ENCODE results near the gene OSBPL5.

The OSBPL5 gene

DNA sequence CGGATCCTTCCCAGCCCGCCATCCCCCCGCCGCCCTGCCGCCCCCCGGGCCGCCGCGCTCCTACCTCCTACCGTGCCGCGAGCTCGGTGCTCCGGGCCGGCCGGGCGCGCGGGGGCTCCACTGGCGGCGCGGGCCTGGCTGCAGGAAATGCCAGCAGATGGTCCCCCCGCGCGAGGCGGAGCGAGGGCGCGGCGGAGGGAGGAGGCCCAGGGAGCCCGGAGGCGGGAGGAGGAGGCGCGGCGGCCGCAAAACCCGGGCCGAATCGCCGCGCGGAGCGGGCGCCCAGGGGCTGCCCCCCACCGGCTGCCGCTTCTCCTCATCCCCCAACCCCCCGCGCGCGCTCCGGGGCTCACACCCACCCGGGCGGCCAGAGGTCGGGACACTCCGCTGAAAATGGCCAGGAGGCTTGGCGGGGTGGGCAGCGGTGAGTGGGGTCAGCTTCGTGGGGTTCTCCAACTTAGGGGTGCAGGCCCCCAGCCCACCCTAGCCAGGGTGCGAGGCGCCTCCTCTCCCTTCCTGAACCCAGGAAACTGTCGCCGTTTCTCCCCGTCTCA, at the start of gene OSBPL5:
TSS of gene OSBPL5 (minus strand) at position 159 of the 554 bp plus-strand sequence. CDS start 36,162 bp downstream, outside the sequence.
- peak; percentile 31 for DNase-seq (ENCODE audit: low read depth)

DNA sequence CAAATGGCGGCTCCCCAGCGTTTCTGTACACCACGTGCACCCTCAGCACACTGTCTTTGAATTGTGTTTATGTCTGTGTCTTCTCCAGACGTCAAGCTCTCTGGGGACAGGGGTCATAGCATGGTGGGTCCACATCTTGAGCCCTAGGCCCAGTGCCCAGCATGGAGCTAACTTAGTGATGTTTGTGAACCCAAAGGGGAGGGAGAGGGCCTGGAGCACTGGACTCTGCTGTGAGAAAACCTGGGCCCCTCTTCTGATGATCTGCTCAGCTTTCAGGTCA, 49.2 kb upstream of the OSBPL5 start:
- no peak for DNase-seq (ENCODE audit: low read depth)

DNA sequence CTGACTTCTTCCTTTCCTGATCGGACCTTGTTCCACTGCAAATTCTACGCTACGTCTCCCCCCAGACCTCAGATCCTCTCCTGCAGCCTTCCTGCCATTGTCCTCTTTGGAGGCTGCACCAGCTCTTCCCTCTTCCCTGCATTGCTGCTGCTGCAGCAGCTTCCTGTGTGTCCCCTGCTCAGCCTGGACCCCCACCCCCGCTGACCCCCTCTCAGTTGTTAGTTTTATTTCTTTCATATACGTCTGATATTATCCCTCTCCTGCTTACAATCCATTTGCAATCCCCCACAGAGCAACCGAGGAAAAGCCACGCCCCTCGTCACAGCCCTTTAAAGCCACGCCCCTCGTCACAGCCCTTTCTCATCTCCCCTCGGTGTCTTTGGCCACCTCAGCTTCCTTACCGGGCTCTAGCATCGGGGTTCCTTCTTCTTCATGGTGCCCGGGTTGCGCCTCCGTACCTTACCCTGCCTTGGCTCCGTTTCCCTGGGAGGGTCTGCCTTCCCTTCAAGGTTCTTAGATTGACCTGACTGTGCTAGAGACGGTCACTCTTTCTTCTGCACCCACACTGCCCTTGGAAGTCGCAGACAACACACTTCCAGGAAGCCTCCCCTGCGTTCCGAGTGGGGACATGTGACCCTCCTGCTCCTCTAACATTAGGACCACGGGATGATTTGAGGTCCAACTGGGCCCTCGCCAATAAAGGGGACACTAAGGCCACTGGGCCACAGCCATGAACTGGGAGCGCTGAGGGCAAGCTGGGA, 48.7 kb upstream of the OSBPL5 start:
- no peak for DNase-seq (ENCODE audit: low read depth)

DNA sequence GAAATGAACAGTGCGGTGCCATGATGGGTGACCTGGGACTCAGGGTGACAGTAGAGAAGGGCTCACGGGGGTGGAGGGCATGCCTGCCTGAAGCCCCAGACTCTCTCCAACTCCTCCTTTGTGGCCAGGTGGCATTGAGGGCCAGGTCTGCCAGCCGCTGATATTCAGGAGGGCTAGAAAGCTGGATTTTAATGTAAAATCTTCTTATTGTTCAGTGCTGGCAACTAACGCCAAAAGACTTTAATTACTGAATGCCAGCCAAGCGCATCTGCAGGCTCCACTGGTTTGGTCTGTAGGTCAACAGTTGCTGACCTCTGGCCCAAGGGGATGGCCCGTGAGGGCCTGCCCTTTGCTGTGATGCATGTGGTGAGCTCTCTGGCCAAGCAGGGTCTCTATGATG, 43.2 kb upstream of the OSBPL5 start:
- DNase-seq (ENCODE audit: low read depth), result no peak

DNA sequence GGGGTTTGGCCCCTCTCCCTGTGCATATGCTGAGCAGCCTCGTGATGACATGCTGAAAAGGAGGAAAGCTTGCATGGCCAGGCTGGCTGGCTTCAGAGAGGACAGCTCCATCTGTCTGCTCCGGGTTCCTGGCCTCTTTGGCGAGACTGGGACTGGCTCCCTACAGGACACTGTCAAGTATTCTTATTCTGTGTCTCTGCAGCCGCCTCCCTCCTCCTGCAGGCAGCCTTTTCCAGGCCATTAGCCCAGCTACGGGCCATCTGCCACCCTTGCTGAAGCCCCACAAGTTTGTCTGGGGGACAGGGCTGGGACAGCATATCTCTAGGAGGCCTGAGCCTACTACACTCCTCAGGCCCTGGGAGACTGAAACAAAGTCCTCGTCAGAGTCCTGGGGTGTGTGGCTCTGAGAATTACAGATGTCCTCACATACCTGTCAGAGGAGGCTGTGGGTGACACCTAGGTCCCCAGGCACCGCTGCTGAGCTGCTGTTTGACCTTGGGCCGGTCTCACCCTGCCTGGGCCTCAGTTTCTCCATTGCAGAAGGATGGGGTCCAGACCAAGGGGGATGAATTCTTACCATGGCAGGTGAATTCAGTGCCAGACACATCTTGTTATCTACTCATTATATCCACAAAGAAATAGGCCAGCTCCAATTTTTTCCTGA, 42.5 kb upstream of the OSBPL5 start:
- no peak for DNase-seq (ENCODE audit: low read depth)

DNA sequence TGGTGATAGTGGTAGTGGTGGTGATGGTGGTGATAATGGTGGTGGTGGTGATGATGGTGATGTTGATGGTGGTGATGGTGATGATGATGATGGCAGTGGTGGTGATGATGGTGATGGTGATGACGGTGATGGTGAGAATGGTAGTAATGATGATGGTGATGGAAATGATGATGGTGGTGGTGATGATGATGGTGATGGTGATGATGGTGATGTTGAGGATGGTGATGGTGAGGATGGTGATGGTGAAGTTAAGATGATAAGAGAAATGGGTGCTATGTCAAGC, 41.8 kb upstream of the OSBPL5 start:
- DNase-seq (ENCODE audit: low read depth), result no peak

DNA sequence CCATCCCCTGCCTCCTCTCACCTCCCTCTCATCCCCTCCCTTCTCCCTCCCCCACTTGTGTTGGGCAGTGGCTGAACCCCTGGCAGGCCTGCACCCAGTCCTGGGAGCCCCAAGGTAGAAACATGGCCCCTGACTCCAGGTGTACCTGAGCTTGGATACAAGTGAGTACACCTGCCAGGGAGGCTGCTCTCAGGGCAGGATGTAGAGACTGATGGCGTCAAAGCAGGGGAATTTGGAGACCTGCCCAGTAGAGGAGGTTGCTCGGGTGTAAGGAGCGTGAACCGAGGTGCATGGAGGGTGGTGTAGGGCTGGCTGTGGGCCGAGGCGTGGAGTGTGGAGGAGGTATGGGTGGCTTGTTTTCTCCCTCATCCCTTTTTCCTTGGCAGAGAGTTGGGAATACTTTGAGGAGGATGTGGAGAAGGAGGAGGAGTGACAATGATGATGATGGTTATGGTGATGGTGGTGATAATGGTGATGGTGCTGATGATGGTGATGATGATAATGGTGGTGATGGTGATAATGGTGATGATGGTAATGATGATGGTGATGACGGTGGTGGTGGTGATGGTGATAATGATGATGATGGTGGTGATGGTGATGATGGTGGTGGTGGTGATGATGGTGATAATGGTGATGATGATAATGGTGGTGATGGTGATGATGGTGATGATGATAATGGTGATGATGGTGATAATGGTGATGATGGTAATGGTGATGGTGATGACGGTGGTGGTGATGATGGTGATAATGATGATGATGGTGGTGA, 41.2 kb upstream of the OSBPL5 start:
- no peak for DNase-seq (ENCODE audit: low read depth)

DNA sequence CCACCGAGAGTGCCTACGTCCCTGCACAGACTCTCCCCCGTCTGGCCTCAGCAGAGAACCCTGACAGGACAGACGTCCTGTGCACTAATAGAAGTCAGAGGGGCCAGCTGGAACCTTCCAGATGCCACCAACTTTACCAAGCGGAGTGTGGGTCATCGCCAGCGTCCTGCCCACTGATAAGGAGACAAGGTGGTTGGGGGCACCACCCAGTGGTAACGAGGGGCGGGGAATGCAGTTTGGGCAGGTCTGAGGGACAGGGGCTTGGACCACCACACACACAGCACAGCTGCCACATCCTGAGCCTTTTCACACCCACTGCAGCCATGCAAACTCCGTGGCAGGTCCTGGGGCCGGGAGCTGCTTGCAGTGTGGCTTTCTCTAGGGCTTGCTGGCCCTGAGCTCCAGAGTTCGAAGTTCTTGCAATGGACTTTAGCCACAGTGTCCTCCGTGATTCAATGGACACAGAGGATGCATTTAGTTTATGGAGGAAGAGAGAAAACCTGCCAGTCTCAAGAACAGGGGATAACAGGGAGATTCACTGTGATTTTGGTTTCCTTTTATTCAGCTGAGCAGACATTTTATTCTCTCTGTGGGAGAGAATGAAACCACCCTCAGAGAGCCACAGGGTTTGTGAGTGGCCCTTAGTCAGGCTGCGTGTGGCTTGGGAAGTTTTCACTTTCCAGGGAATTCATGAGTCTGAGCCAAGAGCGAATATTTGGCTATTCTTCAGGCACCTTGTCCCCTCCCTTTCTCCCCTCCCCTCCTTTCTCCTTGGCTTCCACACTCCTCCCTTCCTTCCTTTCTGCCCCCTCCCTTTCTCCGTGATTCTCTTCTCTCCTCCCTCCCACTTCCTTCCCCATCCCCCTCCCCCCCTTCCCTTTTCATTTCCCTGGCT, 40.4 kb upstream of the OSBPL5 start:
- DNase-seq (ENCODE audit: low read depth), result no peak

DNA sequence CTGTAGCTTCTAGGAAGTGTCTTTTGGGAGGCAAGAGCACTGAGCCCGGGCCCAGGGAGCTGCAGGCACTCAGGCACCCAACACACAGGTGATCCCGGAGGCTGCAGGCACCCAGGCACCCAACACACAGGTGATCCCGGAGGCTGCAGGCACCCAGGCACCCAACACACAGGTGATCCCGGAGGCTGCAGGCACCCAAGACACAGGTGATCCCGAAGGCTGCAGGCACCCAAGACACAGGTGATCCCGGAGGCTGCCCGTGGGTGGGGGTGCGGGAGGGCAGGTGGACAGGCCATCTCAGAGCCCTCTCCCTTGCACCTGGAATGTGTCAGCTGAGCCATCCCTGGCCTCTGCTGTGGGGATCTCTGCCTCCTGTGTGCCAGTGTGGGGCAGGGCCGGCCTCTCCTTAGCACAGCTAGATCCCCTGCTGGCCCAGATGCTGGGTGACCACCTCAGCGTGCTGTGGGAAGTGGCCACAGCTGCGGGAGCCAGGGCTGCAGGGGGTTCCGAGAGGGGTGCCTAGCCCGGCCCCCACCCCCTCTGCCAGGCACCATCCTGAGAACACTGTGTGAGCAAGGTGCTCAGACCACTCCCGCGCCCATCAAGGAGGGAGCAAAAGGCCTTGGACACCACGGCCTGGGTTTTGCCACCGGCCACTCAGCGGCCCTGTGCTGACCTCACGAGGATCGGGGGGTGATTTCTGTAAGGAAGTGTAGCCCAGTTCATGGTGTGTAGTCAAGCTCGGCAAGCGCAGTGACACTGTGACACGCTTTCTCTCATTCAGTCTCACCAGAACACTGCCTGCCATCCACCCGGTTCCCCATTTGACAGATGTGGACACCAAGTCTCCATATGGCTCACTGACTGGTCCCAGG, 39.3 kb upstream of the OSBPL5 start:
- no peak for DNase-seq (ENCODE audit: low read depth)

GRCh38 chr11:3203221-3204043, 38.3 kb upstream of the OSBPL5 start:
- DNase-seq (ENCODE audit: low read depth), result no peak

- no peak for DNase-seq (ENCODE audit: low read depth)
These were observed 37.6 kb upstream of the OSBPL5 start for GRCh38 chr11:3202759-3203158.

GRCh38 chr11:3202305-3202704, 37.2 kb upstream of the OSBPL5 start:
- DNase-seq (ENCODE audit: low read depth), result no peak

- DNase-seq (ENCODE audit: low read depth), result no peak
These were observed 36.6 kb upstream of the OSBPL5 start for GRCh38 chr11:3201677-3202181.

- DNase-seq (ENCODE audit: low read depth), result no peak
These were observed 36.0 kb upstream of the OSBPL5 start for GRCh38 chr11:3201112-3201581.

GRCh38 chr11:3200388-3201111, 35.4 kb upstream of the OSBPL5 start:
- DNase-seq (ENCODE audit: low read depth), result no peak

DNA sequence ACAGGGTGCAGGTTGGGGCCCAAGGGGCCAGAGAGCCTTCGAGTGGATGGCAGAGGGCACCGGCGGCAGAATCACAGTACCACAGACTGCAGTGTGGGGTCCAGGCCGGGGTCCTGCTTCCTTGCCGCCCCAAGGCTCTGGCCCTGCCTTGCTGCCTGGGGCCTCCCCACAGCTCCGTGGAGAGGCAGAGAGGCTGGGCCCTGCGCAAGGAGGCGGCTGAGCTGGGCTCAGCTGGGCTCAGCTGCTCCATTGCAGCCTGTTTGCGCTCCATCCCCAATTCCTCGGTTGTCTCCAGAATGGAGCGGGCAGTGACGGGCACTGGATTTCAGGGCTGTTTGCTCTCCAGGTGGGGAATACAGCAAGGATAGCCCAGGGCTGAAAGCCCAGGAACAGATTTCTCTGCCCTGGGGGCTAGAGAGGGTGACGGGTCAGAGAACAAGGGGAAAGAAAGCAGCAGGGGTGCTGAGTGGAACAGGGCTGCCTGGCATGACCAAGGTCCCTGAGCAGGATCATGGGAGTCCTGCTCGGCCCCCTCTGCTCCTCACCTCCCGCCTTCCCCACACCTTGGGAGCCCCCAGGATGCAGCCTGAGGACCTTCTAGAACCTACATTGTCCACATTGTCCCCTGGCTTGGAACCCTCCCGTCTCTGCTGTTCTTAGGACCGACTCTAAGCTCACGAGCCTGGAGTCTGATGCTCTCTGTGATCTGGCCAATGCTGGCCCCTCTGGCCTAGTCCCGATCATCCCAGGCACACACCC, 34.6 kb upstream of the OSBPL5 start:
- DNase-seq (ENCODE audit: low read depth), result no peak

DNA sequence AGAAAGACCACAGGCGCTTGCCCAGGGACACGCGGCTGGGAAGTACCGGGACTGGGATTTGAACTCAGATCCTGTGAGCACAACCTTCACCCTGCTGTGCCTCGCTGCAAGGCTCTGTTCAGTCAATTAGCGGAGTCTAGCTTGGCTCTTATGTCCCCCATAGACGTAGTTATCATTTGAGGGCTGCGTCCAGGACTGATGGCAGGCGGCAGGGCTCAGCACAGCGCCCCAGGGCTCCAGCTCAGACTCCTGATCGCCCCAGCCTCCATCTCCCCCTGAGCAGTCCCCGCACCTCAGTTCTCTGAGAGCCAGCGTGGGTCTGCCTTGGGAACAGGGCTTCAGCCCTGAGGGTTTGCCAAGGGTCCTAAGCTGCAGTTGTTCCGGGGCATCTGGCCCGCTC, 33.7 kb upstream of the OSBPL5 start:
- no peak for DNase-seq (ENCODE audit: low read depth)

GRCh38 chr11:3197878-3198528, 32.9 kb upstream of the OSBPL5 start:
- no peak for DNase-seq (ENCODE audit: low read depth)

Measured in activated gamma-delta T cell treated with anti-CD3 and anti-CD28 coated beads, Interleukin-2, amount 50 U/mL, for 16 hours (primary cell).